Brain microvascular endothelial cell (primary cell): ENCODE results near the gene PCDH10.

Experiments
- DNase-seq: peaks from one replicate; pipeline ENCODE4 v3.0.0-alpha.2; 2020
- H3K27ac ChIP-seq: fragments of 250-450 bp; sonication (Bioruptor Pico); 2 replicates; pipeline ENCODE4 v1.5.1; 2020; ENCODE audit warnings: mild to moderate bottlenecking, moderate library complexity
- H3K27me3 ChIP-seq: fragments of 250-450 bp; sonication (Bioruptor Pico); replicated peaks from 2 replicates; pipeline ENCODE4 v1.5.1; 2020; ENCODE audit warnings: mild to moderate bottlenecking
- H3K36me3 ChIP-seq: fragments of 250-450 bp; sonication (Bioruptor Pico); replicated peaks from 2 replicates; pipeline ENCODE4 v1.5.1; 2020; ENCODE audit warnings: mild to moderate bottlenecking
- H3K4me3 ChIP-seq: 2 replicates; pipeline ENCODE4 v1.5.1; 2011; ENCODE audit warnings: low read depth, mild to moderate bottlenecking, control low read depth, low read length, moderate library complexity
- in situ Hi-C: cut with HindIII; loops from 2 replicates; pipeline ENCODE4 v1.10.0; 2017; ENCODE audit warnings: low sequenced_read_pairs, low pct_ligation_motif_present
- TF ChIP-seq, protein P1 (sequence below): IDR thresholded peaks from 2 replicates; pipeline ENCODE4 v1.5.1; 2011; ENCODE audit warnings: low read depth, mild to moderate bottlenecking, moderate library complexity, low read length, control low read depth, inconsistent platforms; ENCODE audit errors: missing control alignments

PCDH10 gene

DNA sequence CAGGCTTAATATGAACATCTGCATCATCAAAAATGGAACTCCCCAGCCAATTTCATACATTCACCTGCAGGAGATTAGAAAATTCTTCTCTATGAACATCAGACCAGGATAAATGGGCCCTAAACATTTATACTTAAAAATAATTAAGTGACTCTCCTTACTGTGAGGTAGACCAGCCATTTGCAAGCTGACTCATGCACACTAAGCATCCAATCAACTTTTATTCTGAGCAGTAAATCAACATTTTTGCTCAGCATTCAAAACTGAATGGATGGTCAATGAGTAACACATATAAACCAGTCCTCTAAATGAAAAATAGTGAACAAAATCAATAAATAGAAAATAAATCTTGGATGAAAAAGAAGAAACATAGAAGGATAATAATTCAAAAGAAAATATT, 19.9 kb upstream of the PCDH10 start:
- TF ChIP-seq, protein P1, sequence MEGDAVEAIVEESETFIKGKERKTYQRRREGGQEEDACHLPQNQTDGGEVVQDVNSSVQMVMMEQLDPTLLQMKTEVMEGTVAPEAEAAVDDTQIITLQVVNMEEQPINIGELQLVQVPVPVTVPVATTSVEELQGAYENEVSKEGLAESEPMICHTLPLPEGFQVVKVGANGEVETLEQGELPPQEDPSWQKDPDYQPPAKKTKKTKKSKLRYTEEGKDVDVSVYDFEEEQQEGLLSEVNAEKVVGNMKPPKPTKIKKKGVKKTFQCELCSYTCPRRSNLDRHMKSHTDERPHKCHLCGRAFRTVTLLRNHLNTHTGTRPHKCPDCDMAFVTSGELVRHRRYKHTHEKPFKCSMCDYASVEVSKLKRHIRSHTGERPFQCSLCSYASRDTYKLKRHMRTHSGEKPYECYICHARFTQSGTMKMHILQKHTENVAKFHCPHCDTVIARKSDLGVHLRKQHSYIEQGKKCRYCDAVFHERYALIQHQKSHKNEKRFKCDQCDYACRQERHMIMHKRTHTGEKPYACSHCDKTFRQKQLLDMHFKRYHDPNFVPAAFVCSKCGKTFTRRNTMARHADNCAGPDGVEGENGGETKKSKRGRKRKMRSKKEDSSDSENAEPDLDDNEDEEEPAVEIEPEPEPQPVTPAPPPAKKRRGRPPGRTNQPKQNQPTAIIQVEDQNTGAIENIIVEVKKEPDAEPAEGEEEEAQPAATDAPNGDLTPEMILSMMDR: no peak
- in situ Hi-C loops: no loop called here
- Histone ChIP-seq H3K27ac (peak overlapping the region; percentile 53), H3K4me3 (no peak overlapping the region), H3K27me3 (no peaks in the 10 kb centered on the region), H3K36me3 (no peaks in the 10 kb centered on the region)
- peak; percentile 26 for DNase-seq

DNA sequence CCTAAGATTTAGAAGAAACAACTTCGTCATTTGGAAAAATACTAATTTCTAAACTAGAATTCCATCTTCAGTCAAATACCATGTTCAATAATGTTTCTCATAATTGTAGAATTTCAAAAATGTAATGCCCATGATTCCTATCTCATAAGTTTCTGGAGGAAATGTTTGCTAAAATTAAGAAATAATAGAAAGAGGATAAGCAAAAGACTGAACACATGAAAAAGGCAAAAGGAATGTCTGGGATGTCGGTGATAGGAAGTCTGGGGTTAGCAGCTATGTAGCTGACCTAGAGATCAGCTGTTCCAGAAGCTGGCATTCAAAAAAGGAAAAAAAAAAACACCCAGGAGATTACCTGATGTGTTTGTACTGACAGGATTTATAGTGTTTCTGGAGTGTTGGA, 18.9 kb upstream of the PCDH10 start:
- TF ChIP-seq, protein P1: no peak
- peak overlapping the region; percentile 53 for H3K27ac ChIP-seq
- in situ Hi-C loops: no loop called here
- DNase-seq: peak; percentile 71
- H3K36me3 ChIP-seq: no peaks in the 10 kb centered on the region
- no peaks in the 10 kb centered on the region for H3K27me3 ChIP-seq
- H3K4me3 ChIP-seq: no peak overlapping the region

DNA sequence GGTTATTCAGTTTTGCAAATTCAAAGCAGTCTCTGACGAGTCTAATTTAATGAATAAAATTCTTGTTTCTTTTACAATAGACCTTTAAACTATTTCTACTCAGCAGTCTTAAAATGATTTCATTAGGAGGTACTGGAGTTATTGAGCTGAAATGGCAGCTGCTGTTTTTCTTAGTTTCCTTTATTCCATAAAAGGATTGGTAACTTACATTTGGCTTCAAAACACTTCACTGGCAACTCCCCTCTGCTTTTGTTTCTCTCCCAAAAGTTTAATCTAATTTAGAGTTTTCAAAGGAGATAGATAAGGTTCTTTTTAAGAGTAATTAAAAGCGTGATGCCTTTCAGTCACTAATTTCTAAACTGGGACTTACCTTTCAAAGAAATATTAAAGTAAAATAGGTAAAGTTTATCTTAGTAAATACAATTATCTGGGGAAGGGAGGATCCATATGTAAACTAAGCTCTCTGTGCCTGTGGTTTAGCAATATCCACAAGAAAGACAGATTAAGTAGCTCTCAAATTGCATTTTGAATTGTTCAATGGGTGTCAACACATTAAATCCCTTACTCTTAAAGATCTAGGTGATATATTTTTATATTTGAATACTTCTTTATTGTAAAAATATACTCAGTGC, 17.1 kb upstream of the PCDH10 start:
- TF ChIP-seq, protein P1: no peak
- Histone ChIP-seq H3K27me3 (no peaks in the 10 kb centered on the region), H3K27ac (no peak overlapping the region), H3K36me3 (no peaks in the 10 kb centered on the region), H3K4me3 (no peak overlapping the region)
- in situ Hi-C loops: no loop called here
- no peak for DNase-seq

DNA sequence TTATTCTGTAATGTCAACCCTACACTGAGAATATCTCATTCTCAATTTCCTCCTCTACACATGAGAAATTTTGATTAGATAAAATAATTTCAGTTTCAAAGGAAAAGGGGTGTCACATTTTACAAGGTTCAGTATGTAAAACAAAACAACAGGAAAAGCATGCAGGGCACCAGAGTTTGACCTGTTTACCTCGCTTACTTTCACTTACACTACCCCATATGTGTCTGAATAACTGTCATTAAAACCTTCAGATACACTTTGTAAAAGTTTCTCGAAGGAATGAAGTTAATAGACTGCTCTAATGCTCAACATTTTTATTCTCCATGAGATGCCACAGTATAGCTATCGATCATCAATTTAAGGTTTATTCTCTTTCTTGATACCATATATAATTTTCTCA, 12.3 kb upstream of the PCDH10 start:
- in situ Hi-C loops: no loop called here
- H3K27me3 ChIP-seq: no peaks in the 10 kb centered on the region
- TF ChIP-seq, protein P1: no peak
- no peak for DNase-seq
- no peaks in the 10 kb centered on the region for H3K36me3 ChIP-seq
- H3K27ac ChIP-seq: no peak overlapping the region
- H3K4me3 ChIP-seq: no peak overlapping the region

DNA sequence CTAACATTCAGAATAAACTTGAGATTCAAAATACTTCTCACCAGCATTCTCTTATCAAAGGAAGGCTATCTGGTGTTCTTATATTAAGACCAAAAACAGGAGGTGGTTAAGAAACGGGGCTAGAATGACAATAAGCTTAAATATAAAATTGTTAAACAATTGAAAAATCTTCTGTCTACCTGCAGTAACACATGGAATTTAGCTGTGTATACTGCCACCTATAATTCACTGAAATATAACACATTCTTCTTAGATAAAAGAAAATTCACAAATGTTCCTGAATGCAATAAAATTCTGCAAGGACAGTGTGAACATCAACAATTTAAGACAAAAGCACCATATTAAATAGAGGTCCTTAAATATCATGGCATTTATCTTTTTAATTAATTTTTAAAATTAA, 11.5 kb upstream of the PCDH10 start:
- DNase-seq: no peak
- Histone ChIP-seq H3K4me3 (no peak overlapping the region), H3K27me3 (no peaks in the 10 kb centered on the region), H3K36me3 (no peaks in the 10 kb centered on the region), H3K27ac (no peak overlapping the region)
- TF ChIP-seq, protein P1: no peak
- in situ Hi-C loops: no loop called here
